SJSA1 (cell line): Measurements from ENCODE around the gene KDM6A. TPM values are rescaled to one million over a fixed set of nuclear protein-coding genes. Genes with fewer than 3 reads are reported as not detected.
"Not testable (repeated sequence)": the region's sequence is repeated elsewhere in the genome, so short reads cannot be mapped to it uniquely, and the experiment has no call there.

ENCODE experiments used
- DNase-seq, 2 experiments: peaks; one replicate each; pipeline ENCODE4 v3.0.0-alpha.2; 2015 to 2020; ENCODE audit warnings: low spot score in 2 of 2, low read depth in 1 of 2
- H3K27ac ChIP-seq: fragments of 250-450 bp; sonication (Bioruptor Pico); 2 replicates; pipeline ENCODE4 v1.5.1; 2020; ENCODE audit warnings: mild to moderate bottlenecking, moderate library complexity
- H3K27me3 ChIP-seq: fragments of 250-450 bp; sonication (Bioruptor Pico); replicated peaks from 2 replicates; pipeline ENCODE4 v1.5.1; 2020; ENCODE audit warnings: mild to moderate bottlenecking, moderate library complexity
- H3K36me3 ChIP-seq: fragments of 250-450 bp; sonication (Bioruptor Pico); 2 replicates; pipeline ENCODE4 v1.5.1; 2020; ENCODE audit warnings: mild to moderate bottlenecking
- H3K4me1 ChIP-seq: fragments of 250-450 bp; sonication (Bioruptor Pico); replicated peaks from 2 replicates; pipeline ENCODE4 v1.6.1; 2021; ENCODE audit warnings: mild to moderate bottlenecking
- H3K4me3 ChIP-seq: fragments of 250-450 bp; sonication (Bioruptor Pico); 2 replicates; pipeline ENCODE4 v1.5.1; 2020; ENCODE audit warnings: mild to moderate bottlenecking
- H3K9me3 ChIP-seq: fragments of 250-450 bp; sonication (Bioruptor Pico); replicated peaks from 2 replicates; pipeline ENCODE4 v1.5.1; 2020; ENCODE audit warnings: mild to moderate bottlenecking
- total RNA-seq: library from RNA; depleted of rRNA; stranded (reverse); fragments of >200 nt; shearing (Covaris generic); gene quantifications from 2 replicates; pipeline ENCODE4 v1.2.3, GENCODE V29; 2014

KDM6A gene
- total RNA-seq, 1 experiment from 2014 or later, result 20.8 TPM

DNA sequence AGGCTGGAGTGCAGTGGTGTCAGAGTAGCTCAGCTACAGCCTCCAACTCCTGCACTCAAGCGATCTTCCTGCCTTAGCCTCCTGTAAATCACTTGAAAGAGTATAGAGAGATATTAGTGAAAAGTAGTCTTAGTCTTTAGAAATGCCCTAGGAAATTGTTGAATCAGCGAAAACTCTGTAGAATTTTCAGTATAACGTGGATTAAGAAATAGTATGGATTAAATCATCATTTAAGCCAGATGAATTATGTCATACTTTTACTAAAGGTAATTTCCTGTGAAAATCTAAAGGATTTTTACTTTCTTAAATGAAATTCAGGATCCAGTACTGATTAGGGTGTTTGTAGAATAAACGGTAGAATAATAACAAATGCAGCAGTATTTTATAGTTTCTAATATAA lies 163.2 kb downstream of the KDM6A start:
- Histone ChIP-seq H3K27ac (no peak overlapping the region), H3K4me1 (no peaks in the 10 kb centered on the region), H3K27me3 (no peaks in the 10 kb centered on the region), H3K9me3 (no peaks in the 10 kb centered on the region), H3K36me3 (no peaks in the 10 kb centered on the region), H3K4me3 (no peak overlapping the region)
- no peak for DNase-seq

GRCh38 chrX:45040137-45040536 lies 167.1 kb downstream of the KDM6A start:
- not testable (repeated sequence) for H3K4me1 ChIP-seq, DNase-seq, H3K27ac ChIP-seq, H3K36me3 ChIP-seq, H3K9me3 ChIP-seq, H3K27me3 ChIP-seq, H3K4me3 ChIP-seq

DNA sequence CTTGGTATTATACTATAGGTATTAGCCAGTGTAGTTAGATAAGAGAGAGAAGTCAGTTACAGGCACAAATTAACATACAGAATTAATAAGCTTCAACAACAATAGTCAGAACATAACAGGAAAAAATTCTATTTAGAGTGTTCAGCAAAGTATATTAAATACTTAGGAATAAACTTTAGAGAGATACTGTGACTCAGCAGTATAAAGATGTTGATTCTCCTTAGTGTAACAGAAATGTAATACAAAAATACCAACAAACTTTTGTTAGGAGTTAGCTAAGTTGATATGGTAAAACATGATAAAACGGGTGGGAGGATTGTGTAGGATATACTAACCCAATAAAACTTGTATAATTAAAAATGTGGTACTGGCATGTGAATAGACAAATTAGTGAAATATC lies 173.4 kb downstream of the KDM6A start:
- DNase-seq, result no peak
- no peak overlapping the region for H3K4me3 ChIP-seq
- H3K27ac ChIP-seq, result no peak overlapping the region
- no peaks in the 10 kb centered on the region for H3K36me3 ChIP-seq
- H3K27me3 ChIP-seq, result no peaks in the 10 kb centered on the region
- H3K9me3 ChIP-seq, result no peaks in the 10 kb centered on the region
- no peaks in the 10 kb centered on the region for H3K4me1 ChIP-seq

GRCh38 chrX:45050558-45050957 lies 177.6 kb downstream of the KDM6A start:
- Histone ChIP-seq H3K9me3 (no peaks in the 10 kb centered on the region), H3K27ac (no peak overlapping the region), H3K4me1 (no peaks in the 10 kb centered on the region), H3K36me3 (no peaks in the 10 kb centered on the region), H3K4me3 (no peak overlapping the region), H3K27me3 (no peaks in the 10 kb centered on the region)
- DNase-seq, result no peak

DNA sequence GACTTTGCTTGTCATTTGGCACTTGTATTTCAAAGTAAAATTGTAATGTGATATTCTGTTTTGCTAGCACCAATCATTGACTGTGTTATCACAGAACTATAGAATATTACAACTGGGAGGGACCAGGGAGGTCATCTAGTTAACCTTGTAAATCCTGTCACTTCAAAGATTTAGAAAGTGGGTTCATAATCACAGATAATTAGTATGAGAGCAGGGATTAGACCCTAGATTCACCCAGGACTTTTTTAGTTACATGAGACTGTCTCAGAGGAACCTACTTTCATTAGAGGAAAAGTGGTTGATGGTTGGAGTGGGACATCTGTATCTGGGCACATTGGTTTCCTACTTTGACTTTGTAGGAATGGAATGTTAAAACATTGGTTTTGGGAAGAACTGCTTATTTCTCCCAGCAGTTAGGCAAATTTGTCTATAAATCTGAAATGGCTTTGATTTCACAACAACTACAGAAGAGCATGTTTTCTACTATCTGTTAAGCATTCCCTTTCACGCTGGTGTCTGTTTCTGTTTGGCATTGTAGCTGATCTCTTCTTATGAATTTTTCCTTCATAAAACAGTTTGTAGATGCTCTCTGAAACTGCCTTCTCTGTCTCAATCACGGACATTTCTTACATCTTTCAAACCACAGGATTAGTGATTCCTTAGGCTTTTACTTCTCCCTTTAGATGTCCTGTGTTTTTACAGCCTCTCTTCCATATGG lies 183.6 kb downstream of the KDM6A start:
- Histone ChIP-seq H3K27me3 (no peaks in the 10 kb centered on the region), H3K4me1 (no peaks in the 10 kb centered on the region), H3K36me3 (no peaks in the 10 kb centered on the region; the same call in 1 of the 2 replicates), H3K4me3 (no peak overlapping the region), H3K27ac (no peak overlapping the region), H3K9me3 (no peaks in the 10 kb centered on the region)
- no peak for DNase-seq

DNA sequence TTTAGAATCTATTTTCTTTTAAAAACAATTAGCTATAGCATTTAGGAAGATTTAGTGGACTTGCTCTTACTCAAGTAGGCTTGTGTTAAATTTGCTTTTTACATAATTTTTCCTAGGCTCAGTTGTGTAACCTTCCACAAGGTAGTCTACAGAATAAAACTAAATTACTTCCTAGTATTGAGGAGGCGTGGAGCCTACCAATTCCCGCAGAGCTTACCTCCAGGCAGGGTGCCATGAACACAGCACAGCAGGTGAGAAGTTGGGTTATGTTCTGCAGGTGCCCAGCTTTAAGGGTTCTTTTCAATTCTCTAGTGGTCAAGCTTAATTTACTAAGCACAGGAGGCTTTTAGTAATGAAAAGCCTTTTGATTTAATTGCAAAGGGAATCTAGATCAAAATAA lies 186.9 kb downstream of the KDM6A start:
- peaks cover 10% of the 10 kb centered on the region for H3K36me3 ChIP-seq
- not testable (repeated sequence) for H3K4me1 ChIP-seq, H3K27me3 ChIP-seq, H3K9me3 ChIP-seq, DNase-seq, H3K4me3 ChIP-seq, H3K27ac ChIP-seq

- Histone ChIP-seq H3K27ac (no peak overlapping the region), H3K9me3 (no peaks in the 10 kb centered on the region), H3K4me1 (no peaks in the 10 kb centered on the region), H3K36me3 (peaks cover 10% of the 10 kb centered on the region), H3K27me3 (no peaks in the 10 kb centered on the region), H3K4me3 (no peak overlapping the region)
- no peak for DNase-seq
Measured at GRCh38 chrX:45063319-45064095, 190.5 kb downstream of the KDM6A start.

GRCh38 chrX:45068569-45068968 lies 195.6 kb downstream of the KDM6A start:
- Histone ChIP-seq H3K27ac (no peak overlapping the region), H3K36me3 (peaks cover 14% of the 10 kb centered on the region), H3K27me3 (no peaks in the 10 kb centered on the region), H3K4me3 (no peak overlapping the region), H3K4me1 (no peaks in the 10 kb centered on the region), H3K9me3 (no peaks in the 10 kb centered on the region)
- no peak for DNase-seq

DNA sequence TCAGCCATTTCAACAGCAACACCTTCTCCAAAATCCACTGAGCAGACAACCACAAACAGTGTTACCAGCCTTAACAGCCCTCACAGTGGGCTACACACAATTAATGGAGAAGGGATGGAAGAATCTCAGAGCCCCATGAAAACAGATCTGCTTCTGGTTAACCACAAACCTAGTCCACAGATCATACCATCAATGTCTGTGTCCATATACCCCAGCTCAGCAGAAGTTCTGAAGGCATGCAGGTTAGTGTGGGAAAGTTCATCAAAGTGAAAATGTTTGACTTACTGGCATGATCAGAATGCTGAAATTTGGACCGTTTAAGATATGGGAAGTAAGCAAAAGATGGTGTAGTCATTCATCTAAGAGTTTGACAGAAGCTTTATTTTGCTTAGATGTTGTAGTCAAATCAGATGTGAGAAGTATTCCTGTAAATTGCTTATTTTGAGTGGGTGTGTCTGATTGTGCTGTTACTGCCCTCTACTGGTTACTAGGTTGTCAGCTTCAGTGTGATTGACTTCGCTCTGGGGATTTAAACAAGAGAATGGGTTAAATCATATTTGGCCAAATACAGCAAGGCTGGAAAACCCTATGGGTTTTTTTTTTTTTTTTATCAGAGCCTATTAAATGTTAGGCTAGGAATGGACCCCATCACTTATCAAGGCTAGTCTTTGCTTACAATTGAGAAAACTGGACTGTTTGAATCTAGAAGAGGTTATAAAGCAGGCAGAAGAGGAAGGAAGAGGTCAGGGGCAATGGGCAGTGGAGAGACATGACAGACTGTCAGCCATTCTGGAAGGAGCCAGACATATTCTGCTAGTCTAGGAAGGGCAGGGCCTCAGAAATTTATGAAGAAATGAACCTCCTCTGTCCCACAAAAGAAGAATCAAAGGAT lies 197.4 kb downstream of the KDM6A start:
- Histone ChIP-seq H3K27ac (no peak overlapping the region), H3K4me3 (no peak overlapping the region), H3K4me1 (no peaks in the 10 kb centered on the region), H3K9me3 (no peaks in the 10 kb centered on the region), H3K27me3 (no peaks in the 10 kb centered on the region), H3K36me3 (peaks cover 7% of the 10 kb centered on the region)
- DNase-seq, result peak in 1 of 2 experiments; percentile 18

DNA sequence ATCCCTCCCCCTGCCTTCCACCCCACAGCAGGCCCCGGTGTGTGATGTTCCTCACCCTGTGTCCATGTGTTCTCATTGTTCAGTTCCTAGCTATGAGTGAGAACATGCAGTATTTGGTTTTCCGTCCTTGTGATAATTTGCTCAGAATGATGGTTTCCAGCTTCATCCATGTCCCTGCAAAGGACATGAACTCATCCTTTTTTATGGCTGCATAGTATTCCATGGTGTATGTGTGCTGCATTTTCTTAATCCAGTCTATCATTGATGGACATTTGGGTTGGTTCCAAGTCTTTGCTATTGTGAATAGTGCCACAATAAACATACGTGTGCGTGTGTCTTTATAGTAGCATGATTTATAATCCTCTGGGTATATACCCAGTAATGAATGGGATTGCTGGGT lies 200.0 kb downstream of the KDM6A start:
- H3K4me1 ChIP-seq, H3K4me3 ChIP-seq, H3K36me3 ChIP-seq, H3K9me3 ChIP-seq, H3K27ac ChIP-seq, DNase-seq, H3K27me3 ChIP-seq: not testable (repeated sequence)

GRCh38 chrX:45077748-45078424 lies 204.9 kb downstream of the KDM6A start:
- no peaks in the 10 kb centered on the region for H3K9me3 ChIP-seq
- no peaks in the 10 kb centered on the region; the same call in 1 of the 2 replicates for H3K36me3 ChIP-seq
- H3K27ac ChIP-seq, result no peak overlapping the region
- H3K27me3 ChIP-seq, result no peaks in the 10 kb centered on the region
- no peak overlapping the region for H3K4me3 ChIP-seq
- no peak for DNase-seq
- H3K4me1 ChIP-seq, result no peaks in the 10 kb centered on the region

DNA sequence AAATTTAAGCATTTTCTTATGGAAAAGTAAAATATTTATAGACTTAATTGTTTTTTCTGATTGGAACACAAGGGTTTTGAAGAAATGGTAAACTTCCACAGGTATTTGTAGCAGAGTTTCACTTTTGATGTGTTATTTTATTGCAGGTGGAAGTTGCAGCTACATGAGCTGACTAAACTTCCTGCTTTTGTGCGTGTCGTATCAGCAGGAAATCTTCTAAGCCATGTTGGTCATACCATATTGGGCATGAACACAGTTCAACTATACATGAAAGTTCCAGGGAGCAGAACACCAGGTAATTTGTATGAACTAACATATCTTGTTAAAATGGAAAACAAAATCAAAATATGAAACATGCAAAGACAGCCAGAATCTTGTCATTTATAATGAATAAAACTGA lies 210.3 kb downstream of the KDM6A start:
- peaks cover 11% of the 10 kb centered on the region; the same call in 1 of the 2 replicates for H3K36me3 ChIP-seq

GRCh38 chrX:45110494-45110893 lies 237.5 kb downstream of the KDM6A start:
- Histone ChIP-seq H3K27ac (no peak overlapping the region), H3K4me1 (no peaks in the 10 kb centered on the region), H3K4me3 (no peak overlapping the region), H3K9me3 (no peaks in the 10 kb centered on the region), H3K36me3 (peaks cover 8% of the 10 kb centered on the region; the same call in 1 of the 2 replicates), H3K27me3 (no peaks in the 10 kb centered on the region)
- DNase-seq, result no peak

More for the DNA sequence above, 210.3 kb downstream of the KDM6A start:
- no peak overlapping the region for H3K27ac ChIP-seq
- DNase-seq, result no peak
- H3K4me1 ChIP-seq, result no peaks in the 10 kb centered on the region
- H3K4me3 ChIP-seq, result no peak overlapping the region
- no peaks in the 10 kb centered on the region for H3K9me3 ChIP-seq
- H3K27me3 ChIP-seq, result no peaks in the 10 kb centered on the region
